ENCODE data around the gene PARD3.

PARD3 gene

GRCh38 chr10:34181553-34182300, 633.4 kb downstream of the PARD3 start:
- TF ChIP-seq SIN3A (IDR thresholded peaks at IDR 0.05; ENCODE audit: borderline replicate concordance, insufficient read depth, low read length) (no peak), TAF1 (IDR thresholded peaks at IDR 0.05; ENCODE audit: borderline replicate concordance, insufficient read depth, low read length) (no peak), REST (IDR thresholded peaks at IDR 0.05; ENCODE audit: insufficient read depth in 1 of 2, low read depth in 2 of 2, low read length in 2 of 2) (no peak), POLR2AphosphoS5 (IDR thresholded peaks at IDR 0.05; ENCODE audit: low read depth, low read length) (no peak), FOXP2 (optimal IDR thresholded peaks at IDR 0.05; ENCODE audit: borderline replicate concordance, extremely low read depth, extremely low read length, insufficient read depth) (no peak)

- TF ChIP-seq TAF1 (IDR thresholded peaks at IDR 0.05; ENCODE audit: borderline replicate concordance, insufficient read depth, low read length) (no peak), REST (IDR thresholded peaks at IDR 0.05; ENCODE audit: insufficient read depth in 1 of 2, low read depth in 2 of 2, low read length in 2 of 2) (no peak), FOXP2 (optimal IDR thresholded peaks at IDR 0.05; ENCODE audit: borderline replicate concordance, extremely low read depth, extremely low read length, insufficient read depth) (no peak), SIN3A (IDR thresholded peaks at IDR 0.05; ENCODE audit: borderline replicate concordance, insufficient read depth, low read length) (no peak), POLR2AphosphoS5 (IDR thresholded peaks at IDR 0.05; ENCODE audit: low read depth, low read length) (no peak)
These were observed 634.3 kb downstream of the PARD3 start for GRCh38 chr10:34180749-34181148.

GRCh38 chr10:34179280-34179679, 635.8 kb downstream of the PARD3 start:
- TF ChIP-seq TAF1 (IDR thresholded peaks at IDR 0.05; ENCODE audit: borderline replicate concordance, insufficient read depth, low read length): no peak

- TF ChIP-seq TAF1 (IDR thresholded peaks at IDR 0.05; ENCODE audit: borderline replicate concordance, insufficient read depth, low read length) (no peak), REST (IDR thresholded peaks at IDR 0.05; ENCODE audit: insufficient read depth in 1 of 2, low read depth in 2 of 2, low read length in 2 of 2) (no peak), POLR2AphosphoS5 (IDR thresholded peaks at IDR 0.05; ENCODE audit: low read depth, low read length) (no peak), FOXP2 (optimal IDR thresholded peaks at IDR 0.05; ENCODE audit: borderline replicate concordance, extremely low read depth, extremely low read length, insufficient read depth) (no peak)
These were observed 636.3 kb downstream of the PARD3 start for GRCh38 chr10:34178756-34179155.

- TF ChIP-seq POLR2AphosphoS5 (IDR thresholded peaks at IDR 0.05; ENCODE audit: low read depth, low read length) (no peak), REST (IDR thresholded peaks at IDR 0.05; ENCODE audit: insufficient read depth in 1 of 2, low read depth in 2 of 2, low read length in 2 of 2) (no peak), FOXP2 (optimal IDR thresholded peaks at IDR 0.05; ENCODE audit: borderline replicate concordance, extremely low read depth, extremely low read length, insufficient read depth) (no peak), SIN3A (IDR thresholded peaks at IDR 0.05; ENCODE audit: borderline replicate concordance, insufficient read depth, low read length) (no peak), TAF1 (IDR thresholded peaks at IDR 0.05; ENCODE audit: borderline replicate concordance, insufficient read depth, low read length) (no peak)
These were observed 636.9 kb downstream of the PARD3 start for GRCh38 chr10:34178196-34178595.
